CD4-positive, alpha-beta T cell treated with Interleukin-4 for 4 hours (primary cell): Measurements from ENCODE around the gene KRTAP5-2.
A peak's percentile ranks its signal among the peaks of the same experiment; 100 is the strongest.
"Not testable (repeated sequence)": the region's sequence is repeated elsewhere in the genome, so short reads cannot be mapped to it uniquely, and the experiment has no call there.

ENCODE experiments used
- DNase-seq: peaks from one replicate; pipeline ENCODE4 v3.0.0-alpha.2; 2020

Gene KRTAP5-2

GRCh38 chr11:1586699-1587098 is 11.4 kb downstream of the KRTAP5-2 start:
- DNase-seq = no peak

- DNase-seq = not testable (repeated sequence)
Measured at GRCh38 chr11:1584661-1585370, 13.3 kb downstream of the KRTAP5-2 start, which contains the start of gene KRTAP5-1. KRTAP5-1 (minus strand) TSS chr11:1585283; CDS start chr11:1585249, 34 bp downstream.

- not testable (repeated sequence) for DNase-seq
Measured at GRCh38 chr11:1582909-1583308, 15.2 kb downstream of the KRTAP5-2 start.

- no peak for DNase-seq
Measured at GRCh38 chr11:1581976-1582375, 16.1 kb downstream of the KRTAP5-2 start.

- no peak for DNase-seq
Measured at GRCh38 chr11:1576825-1577224, 21.3 kb downstream of the KRTAP5-2 start.

GRCh38 chr11:1575756-1576155 is 22.3 kb downstream of the KRTAP5-2 start:
- DNase-seq = not testable (repeated sequence)

GRCh38 chr11:1574933-1575242 is 23.2 kb downstream of the KRTAP5-2 start:
- DNase-seq = no peak

- peak; percentile 65 for DNase-seq
Measured at GRCh38 chr11:1574238-1574932, 23.7 kb downstream of the KRTAP5-2 start.

GRCh38 chr11:1573903-1574237 is 24.2 kb downstream of the KRTAP5-2 start:
- no peak for DNase-seq

- peak; percentile 14 for DNase-seq
Measured at GRCh38 chr11:1573077-1573902, 24.8 kb downstream of the KRTAP5-2 start.

GRCh38 chr11:1572197-1573076 is 25.7 kb downstream of the KRTAP5-2 start, which contains the start of gene DUSP8:
DUSP8 (minus strand) TSS chr11:1572271; CDS start chr11:1565826, 6,445 bp downstream.
- peak; percentile 91 for DNase-seq

GRCh38 chr11:1571760-1572196 is 26.3 kb downstream of the KRTAP5-2 start:
- DNase-seq = no peak

- no peak for DNase-seq
Measured at GRCh38 chr11:1570896-1571759, 27.0 kb downstream of the KRTAP5-2 start.

- no peak for DNase-seq
Measured at GRCh38 chr11:1570531-1570895, 27.6 kb downstream of the KRTAP5-2 start.

GRCh38 chr11:1570001-1570453 is 28.1 kb downstream of the KRTAP5-2 start:
- no peak for DNase-seq

GRCh38 chr11:1569251-1569780 is 28.8 kb downstream of the KRTAP5-2 start:
- no peak for DNase-seq

- DNase-seq = peak; percentile 81
Measured at GRCh38 chr11:1568441-1568911, 29.6 kb downstream of the KRTAP5-2 start.

- no peak for DNase-seq
Measured at GRCh38 chr11:1567721-1568100, 30.4 kb downstream of the KRTAP5-2 start.

- no peak for DNase-seq
Measured at GRCh38 chr11:1567052-1567720, 30.9 kb downstream of the KRTAP5-2 start.

- DNase-seq = no peak
Measured at GRCh38 chr11:1566381-1567051, 31.6 kb downstream of the KRTAP5-2 start.
